ENCODE measurements around the gene CUL3.
"Not testable (repeated sequence)": the region's sequence is repeated elsewhere in the genome, so short reads cannot be mapped to it uniquely, and the experiment has no call there.

CUL3 gene

DNA sequence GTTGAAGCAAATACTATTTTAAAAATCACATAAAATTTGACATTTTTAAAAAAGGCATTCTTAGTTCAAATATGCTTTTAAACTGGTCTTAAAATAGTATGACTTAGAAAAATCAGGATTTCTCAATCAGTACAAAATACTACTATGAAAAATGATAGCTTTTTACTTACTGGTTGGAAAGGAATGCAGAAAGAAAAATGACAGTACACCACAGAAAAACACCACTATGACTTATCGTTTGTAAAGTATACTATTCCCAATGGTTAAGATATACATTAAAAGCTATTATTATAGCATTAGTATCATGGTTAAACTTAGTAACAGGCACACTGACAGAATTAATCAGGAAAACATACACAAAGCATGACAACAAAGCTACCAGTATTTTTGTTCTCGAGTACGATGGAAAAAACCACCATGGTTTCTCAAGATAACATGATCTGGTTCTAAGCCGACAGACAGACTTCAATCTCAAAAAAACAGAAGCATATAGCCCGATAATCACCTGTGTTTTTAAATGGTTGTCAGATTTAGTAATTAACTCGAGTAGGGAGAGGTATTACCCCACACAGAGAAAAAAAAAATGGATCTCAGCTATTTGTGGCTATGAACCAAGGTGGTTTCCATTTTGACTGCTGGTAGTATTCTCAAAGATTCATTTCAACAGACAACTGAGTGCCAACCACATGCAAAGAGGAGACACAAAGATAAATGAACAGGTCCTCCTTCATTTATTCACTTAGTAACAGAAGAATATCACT is 39.1 kb downstream of the CUL3 start:
- Mint-ChIP-seq H3K4me1 (ENCODE audit: low read depth) (peaks cover 10% of the 10 kb centered on the region), H3K9me3 (no peaks in the 10 kb centered on the region), H3K4me3 (no peak overlapping the region), H3K27me3 (ENCODE audit: low read depth) (no peaks in the 10 kb centered on the region), H3K27ac (no peak overlapping the region), H3K36me3 (ENCODE audit: low read depth) (peaks cover 44% of the 10 kb centered on the region)
- DNase-seq (ENCODE audit: low spot score), result no peak

- Mint-ChIP-seq H3K27ac (no peak overlapping the region), H3K27me3 (ENCODE audit: low read depth) (no peaks in the 10 kb centered on the region), H3K36me3 (ENCODE audit: low read depth) (peaks cover 50% of the 10 kb centered on the region), H3K9me3 (no peaks in the 10 kb centered on the region), H3K4me1 (ENCODE audit: low read depth) (peaks cover 14% of the 10 kb centered on the region), H3K4me3 (no peak overlapping the region)
- no peak for DNase-seq (ENCODE audit: low spot score)
Measured at GRCh38 chr2:224543939-224544338, 41.2 kb downstream of the CUL3 start.

- peaks cover 14% of the 10 kb centered on the region for H3K4me1 Mint-ChIP-seq (ENCODE audit: low read depth)
Measured at GRCh38 chr2:224538561-224539138, 46.5 kb downstream of the CUL3 start.

DNA sequence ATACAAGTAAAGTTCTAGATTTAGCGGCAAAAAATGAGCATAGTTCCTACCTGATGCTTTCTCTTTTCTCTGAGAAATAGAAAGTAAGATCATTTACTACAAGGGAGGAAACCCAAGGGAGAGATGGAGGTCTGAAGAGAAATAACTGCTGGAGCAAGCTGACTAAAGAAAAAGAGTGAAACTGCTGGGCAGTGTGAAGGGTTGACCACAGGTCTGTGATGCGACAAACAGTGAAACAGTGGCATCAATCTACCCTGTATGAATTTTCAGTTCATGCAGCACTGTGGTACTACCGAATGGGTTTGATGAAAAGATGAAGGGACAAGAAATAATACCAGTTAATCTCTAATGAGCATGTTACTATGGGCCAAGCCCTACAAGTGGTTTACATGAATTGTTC is 52.2 kb downstream of the CUL3 start:
- peaks cover 29% of the 10 kb centered on the region for H3K4me1 Mint-ChIP-seq (ENCODE audit: low read depth)
- H3K4me3 Mint-ChIP-seq, result no peak overlapping the region
- no peaks in the 10 kb centered on the region for H3K27me3 Mint-ChIP-seq (ENCODE audit: low read depth)
- no peak overlapping the region for H3K27ac Mint-ChIP-seq
- peaks cover 37% of the 10 kb centered on the region for H3K36me3 Mint-ChIP-seq (ENCODE audit: low read depth)
- no peak for DNase-seq (ENCODE audit: low spot score)
- H3K9me3 Mint-ChIP-seq, result no peaks in the 10 kb centered on the region

More at GRCh38 chr2:224538561-224539138, 46.5 kb downstream of the CUL3 start:
- no peak for DNase-seq (ENCODE audit: low spot score)
- H3K36me3 Mint-ChIP-seq (ENCODE audit: low read depth), result peaks cover 41% of the 10 kb centered on the region
- no peaks in the 10 kb centered on the region for H3K9me3 Mint-ChIP-seq
- H3K4me3 Mint-ChIP-seq, result no peak overlapping the region
- no peaks in the 10 kb centered on the region for H3K27me3 Mint-ChIP-seq (ENCODE audit: low read depth)
- H3K27ac Mint-ChIP-seq, result no peak overlapping the region

GRCh38 chr2:224532441-224532840 is 52.7 kb downstream of the CUL3 start:
- H3K9me3 Mint-ChIP-seq, result no peaks in the 10 kb centered on the region
- H3K27me3 Mint-ChIP-seq (ENCODE audit: low read depth), result no peaks in the 10 kb centered on the region
- H3K27ac Mint-ChIP-seq, result no peak overlapping the region
- DNase-seq (ENCODE audit: low spot score), result no peak
- H3K4me1 Mint-ChIP-seq (ENCODE audit: low read depth), result peaks cover 34% of the 10 kb centered on the region
- peaks cover 37% of the 10 kb centered on the region for H3K36me3 Mint-ChIP-seq (ENCODE audit: low read depth)
- no peak overlapping the region for H3K4me3 Mint-ChIP-seq

DNA sequence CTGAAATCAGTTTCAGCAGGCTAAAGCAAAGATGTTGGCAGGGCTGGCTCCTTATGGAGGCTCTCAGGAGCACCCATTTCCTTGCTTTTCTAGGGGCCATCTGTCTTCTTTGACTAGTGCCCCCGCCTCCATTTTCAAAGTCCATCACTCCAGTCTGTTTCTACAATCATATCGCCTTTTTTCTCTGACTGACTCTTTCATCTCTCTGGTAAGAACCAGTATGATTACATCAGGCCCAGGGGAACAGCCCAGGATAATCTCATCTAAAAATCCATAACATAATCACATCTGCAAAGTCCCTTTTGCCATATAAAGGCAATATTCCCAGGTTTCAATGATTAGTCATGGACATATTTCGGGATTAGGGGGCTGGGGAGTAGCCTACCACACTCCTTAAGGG is 57.0 kb downstream of the CUL3 start:
- Mint-ChIP-seq H3K27me3 (ENCODE audit: low read depth) (no peaks in the 10 kb centered on the region), H3K36me3 (ENCODE audit: low read depth) (peaks cover 37% of the 10 kb centered on the region), H3K4me3 (no peak overlapping the region), H3K9me3 (no peaks in the 10 kb centered on the region), H3K4me1 (ENCODE audit: low read depth) (peaks cover 64% of the 10 kb centered on the region), H3K27ac (no peak overlapping the region)
- DNase-seq (ENCODE audit: low spot score), result no peak

DNA sequence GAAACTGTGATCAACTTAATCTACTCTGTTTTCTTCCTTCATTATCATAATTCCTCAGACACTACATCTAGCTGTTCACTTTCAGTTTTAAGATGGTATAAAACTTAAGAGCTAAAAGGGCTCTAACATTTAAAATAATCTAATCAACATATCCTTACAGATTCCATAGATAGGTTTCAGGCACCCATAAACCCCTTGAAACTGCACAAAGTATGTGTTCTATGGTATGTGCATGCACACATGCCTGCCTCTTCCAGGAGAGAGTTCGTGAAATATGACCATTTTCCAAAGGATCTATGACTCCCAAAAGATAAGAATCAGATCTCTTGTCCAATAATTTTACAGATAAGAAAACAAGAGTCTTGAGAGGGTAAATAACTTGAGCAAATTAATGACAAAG is 59.4 kb downstream of the CUL3 start:
- H3K36me3 Mint-ChIP-seq (ENCODE audit: low read depth), result peaks cover 20% of the 10 kb centered on the region
- peak overlapping the region; percentile 49 for H3K27ac Mint-ChIP-seq
- no peak for DNase-seq (ENCODE audit: low spot score)
- no peak overlapping the region for H3K4me3 Mint-ChIP-seq
- H3K9me3 Mint-ChIP-seq, result no peaks in the 10 kb centered on the region
- peaks cover 53% of the 10 kb centered on the region for H3K4me1 Mint-ChIP-seq (ENCODE audit: low read depth)
- no peaks in the 10 kb centered on the region for H3K27me3 Mint-ChIP-seq (ENCODE audit: low read depth)

DNA sequence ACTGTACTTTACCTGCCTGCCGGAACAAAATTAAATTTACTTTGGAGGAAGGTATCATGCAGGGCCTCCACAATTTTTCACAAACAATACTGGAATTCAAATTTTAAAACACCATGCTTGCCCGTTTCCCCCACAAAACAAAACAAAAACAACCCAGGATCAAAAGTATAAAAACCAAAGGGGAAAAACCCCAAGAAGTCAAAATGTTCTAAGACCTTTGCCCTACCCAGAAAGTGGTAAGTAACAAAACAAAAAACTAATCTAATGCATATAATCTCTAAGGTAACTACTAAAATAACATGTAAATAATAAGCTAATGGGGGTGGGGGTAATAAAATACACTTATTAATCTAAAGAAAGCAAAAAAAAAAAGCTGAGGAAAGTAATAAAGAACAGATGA is 60.5 kb downstream of the CUL3 start:
- Mint-ChIP-seq H3K4me3 (peak overlapping the region; percentile 74), H3K27me3 (ENCODE audit: low read depth) (no peaks in the 10 kb centered on the region), H3K4me1 (ENCODE audit: low read depth) (peaks cover 64% of the 10 kb centered on the region), H3K9me3 (no peaks in the 10 kb centered on the region), H3K27ac (peak overlapping the region; percentile 92), H3K36me3 (ENCODE audit: low read depth) (peaks cover 22% of the 10 kb centered on the region)
- DNase-seq (ENCODE audit: low spot score), result no peak

DNA sequence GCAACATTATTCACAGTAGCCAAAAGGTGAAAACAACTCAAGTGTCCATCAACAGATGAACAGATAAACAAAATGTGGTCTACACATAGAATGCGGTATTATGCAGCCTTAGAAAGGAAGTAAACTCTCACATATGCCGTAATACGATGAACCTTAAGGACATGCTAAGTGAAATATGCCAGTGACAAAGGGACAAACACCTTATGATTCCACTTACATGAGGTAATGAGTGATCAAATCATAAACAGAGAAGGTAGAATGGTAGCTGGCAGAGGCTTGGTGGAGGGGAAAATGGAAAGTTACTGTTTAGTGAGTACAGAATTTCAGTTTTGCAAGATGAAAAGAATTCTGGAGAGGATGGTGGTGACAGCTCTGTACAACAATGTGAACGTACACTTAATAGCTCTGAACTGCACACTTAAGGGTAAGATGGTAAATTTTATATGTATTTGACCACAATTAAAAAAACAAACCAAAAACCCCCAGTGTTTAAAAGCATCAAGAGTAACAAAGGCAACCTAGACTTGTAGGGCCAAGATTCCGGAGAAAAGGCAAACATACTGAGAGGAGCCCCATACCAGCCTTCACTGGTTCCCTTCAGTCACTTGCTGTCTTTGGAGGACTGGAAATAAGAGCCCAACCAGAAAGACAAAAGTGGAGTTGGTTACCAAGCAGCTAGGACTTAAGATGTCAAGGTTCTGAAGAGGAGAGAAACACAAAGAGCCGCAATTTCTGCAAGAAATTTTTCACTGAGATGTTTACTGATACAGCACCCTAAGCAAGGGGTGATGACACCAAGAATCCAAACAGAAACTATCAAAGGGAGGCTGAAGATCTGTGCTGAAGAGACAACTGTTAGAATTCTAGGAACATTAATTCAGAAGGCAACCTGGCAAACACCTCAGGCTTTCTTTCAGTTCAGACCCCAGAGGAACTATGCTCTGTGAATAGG is 61.3 kb downstream of the CUL3 start:
- no peaks in the 10 kb centered on the region for H3K9me3 Mint-ChIP-seq
- peaks cover 66% of the 10 kb centered on the region for H3K4me1 Mint-ChIP-seq (ENCODE audit: low read depth)
- H3K36me3 Mint-ChIP-seq (ENCODE audit: low read depth), result peaks cover 19% of the 10 kb centered on the region
- peak overlapping the region; percentile 92 for H3K27ac Mint-ChIP-seq
- no peaks in the 10 kb centered on the region for H3K27me3 Mint-ChIP-seq (ENCODE audit: low read depth)
- peak overlapping the region; percentile 74 for H3K4me3 Mint-ChIP-seq
- peak; percentile 15 for DNase-seq (ENCODE audit: low spot score)

- DNase-seq (ENCODE audit: low spot score); H3K27ac Mint-ChIP-seq; H3K9me3 Mint-ChIP-seq; H3K27me3 Mint-ChIP-seq (ENCODE audit: low read depth); H3K4me3 Mint-ChIP-seq: not testable (repeated sequence)
- peaks cover 19% of the 10 kb centered on the region for H3K36me3 Mint-ChIP-seq (ENCODE audit: low read depth)
- H3K4me1 Mint-ChIP-seq (ENCODE audit: low read depth), result peaks cover 64% of the 10 kb centered on the region
Measured at GRCh38 chr2:224522483-224522882, 62.7 kb downstream of the CUL3 start.

DNA sequence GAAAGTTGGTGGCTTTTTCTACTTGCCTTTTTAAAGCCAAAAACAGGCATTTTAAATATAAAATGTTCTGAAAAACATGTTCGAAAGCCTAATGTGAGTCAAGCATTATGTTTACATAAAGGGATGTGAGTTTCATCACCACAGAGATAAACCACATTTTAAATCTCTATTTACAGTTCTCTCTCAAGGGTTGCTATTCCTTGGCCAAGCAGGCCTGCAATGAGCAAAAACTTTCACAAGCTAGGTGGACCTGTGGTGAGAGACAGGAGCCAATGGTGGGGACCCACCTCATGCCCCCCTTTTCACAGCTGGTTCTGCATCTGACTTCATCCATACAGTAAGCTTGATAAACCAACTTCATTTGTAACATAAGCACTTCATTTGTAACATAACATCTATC is 65.1 kb downstream of the CUL3 start:
- peaks cover 51% of the 10 kb centered on the region for H3K4me1 Mint-ChIP-seq (ENCODE audit: low read depth)
- peak; percentile 59 for DNase-seq (ENCODE audit: low spot score)
- no peaks in the 10 kb centered on the region for H3K27me3 Mint-ChIP-seq (ENCODE audit: low read depth)
- peak overlapping the region; percentile 58 for H3K27ac Mint-ChIP-seq
- no peaks in the 10 kb centered on the region for H3K9me3 Mint-ChIP-seq
- H3K4me3 Mint-ChIP-seq, result peak overlapping the region; percentile 38
- H3K36me3 Mint-ChIP-seq (ENCODE audit: low read depth), result peaks cover 23% of the 10 kb centered on the region

- Mint-ChIP-seq H3K9me3 (no peaks in the 10 kb centered on the region), H3K27me3 (ENCODE audit: low read depth) (no peaks in the 10 kb centered on the region), H3K4me3 (no peak overlapping the region), H3K4me1 (ENCODE audit: low read depth) (peaks cover 43% of the 10 kb centered on the region), H3K36me3 (ENCODE audit: low read depth) (peaks cover 22% of the 10 kb centered on the region), H3K27ac (no peak overlapping the region)
- no peak for DNase-seq (ENCODE audit: low spot score)
Measured at GRCh38 chr2:224518806-224519580, 66.2 kb downstream of the CUL3 start.

- no peak overlapping the region for H3K27ac Mint-ChIP-seq
- no peak overlapping the region for H3K4me3 Mint-ChIP-seq
- DNase-seq (ENCODE audit: low spot score), result no peak
- H3K4me1 Mint-ChIP-seq (ENCODE audit: low read depth), result peaks cover 33% of the 10 kb centered on the region
- peaks cover 19% of the 10 kb centered on the region for H3K36me3 Mint-ChIP-seq (ENCODE audit: low read depth)
- H3K9me3 Mint-ChIP-seq, result no peaks in the 10 kb centered on the region
- H3K27me3 Mint-ChIP-seq (ENCODE audit: low read depth), result no peaks in the 10 kb centered on the region
Measured at GRCh38 chr2:224517963-224518362, 67.2 kb downstream of the CUL3 start.

Data from T-helper 2 cell treated with Interferon-gamma antibody and Interleukin-4, amounts not matched to agents 5 μg/mL and 100 μg/mL, for 36 hours (primary cell).